IMR-90 (cell line): ENCODE data around the gene PLEKHJ1. TPM values are rescaled to one million over a fixed set of nuclear protein-coding genes. Genes with fewer than 3 reads are reported as not detected.

Source experiments
- ATAC-seq: fragments of 200-7000 bp; cut with Tn5 transposase; 2 replicates; pipeline ENCODE4 v1.9.1; 2020; ENCODE audit warnings: low read depth, mild to moderate bottlenecking, moderate library complexity
- BruUV-seq: library from RNA; stranded (reverse); fragments of 400-500 nt; replicated peaks from 2 replicates; lab custom pipeline; 2021; lab: Mats Ljungman, UMichigan
- CTCF ChIA-PET: fragments of 300-600 bp; formaldehyde crosslinking; extraction: SDS; loops from one replicate; lab custom pipeline; 2021; ENCODE audit warnings: antibody characterized with exemption; lab: Yijun Ruan, JAX
- POLR2A ChIA-PET: fragments of 300-600 bp; sonication (Branson Sonifier 250); formaldehyde crosslinking; loops from one replicate; lab custom pipeline; 2022; ENCODE audit warnings: antibody characterized with exemption; ENCODE audit not compliant: unreplicated experiment; lab: Charles Lee
- DNase-seq: peaks from one replicate; pipeline ENCODE4 v3.0.0; 2013
- H2AFZ ChIP-seq: replicated peaks from 2 replicates; pipeline ENCODE3; 2013; ENCODE audit warnings: low read length, mild to moderate bottlenecking; ENCODE audit not compliant: poor library complexity
- H2AK5ac ChIP-seq: 2 replicates; pipeline ENCODE4 v1.6.1; 2013; ENCODE audit warnings: low read depth, low read length, inconsistent platforms
- H2AK9ac ChIP-seq: replicated peaks from 2 replicates; pipeline ENCODE3; 2013; ENCODE audit warnings: mild to moderate bottlenecking, low read depth, low read length, moderate library complexity; ENCODE audit not compliant: poor library complexity
- H2BK120ac ChIP-seq: 2 replicates; pipeline ENCODE4 v1.6.1; 2013; ENCODE audit warnings: low read depth, low read length, inconsistent platforms
- H2BK15ac ChIP-seq: 3 replicates; pipeline ENCODE4 v1.6.1; 2013; ENCODE audit warnings: low read depth, low read length, inconsistent platforms
- H2BK20ac ChIP-seq: 2 replicates; pipeline ENCODE4 v1.6.1; 2013; ENCODE audit warnings: low read depth, mild to moderate bottlenecking, inconsistent platforms, low read length, moderate library complexity
- H2BK5ac ChIP-seq: 2 replicates; pipeline ENCODE4 v1.6.1; 2013; ENCODE audit warnings: mild to moderate bottlenecking, low read depth, low read length, inconsistent platforms; ENCODE audit not compliant: poor library complexity, severe bottlenecking
- H3K14ac ChIP-seq: replicated peaks from 2 replicates; pipeline ENCODE4 v1.6.1; 2013; ENCODE audit warnings: low read depth, low read length, inconsistent platforms
- H3K18ac ChIP-seq: 2 replicates; pipeline ENCODE4 v1.6.1; 2013; ENCODE audit warnings: low read depth, low read length, control low read depth
- H3K23ac ChIP-seq: 2 replicates; pipeline ENCODE4 v1.6.1; 2013; ENCODE audit warnings: low read depth, low read length, inconsistent platforms
- H3K27ac ChIP-seq: 2 replicates; pipeline ENCODE4 v1.5.1; 2013; ENCODE audit warnings: mild to moderate bottlenecking, control low read depth, low read length; ENCODE audit not compliant: insufficient read depth
- H3K27me3 ChIP-seq: 2 replicates; pipeline ENCODE4 v1.6.1; 2013; ENCODE audit warnings: low read length; ENCODE audit not compliant: control insufficient read depth, insufficient read depth
- H3K36me3 ChIP-seq: 2 replicates; pipeline ENCODE4 v1.6.1; 2013; ENCODE audit warnings: low read length, mixed read lengths; ENCODE audit not compliant: control insufficient read depth, insufficient read depth
- H3K4ac ChIP-seq: 2 replicates; pipeline ENCODE4 v1.6.1; 2013; ENCODE audit warnings: low read depth, low read length, inconsistent platforms
- H3K4me1 ChIP-seq: 2 replicates; pipeline ENCODE4 v1.6.1; 2013; ENCODE audit warnings: low read length, mixed read lengths; ENCODE audit not compliant: control insufficient read depth, insufficient read depth
- H3K4me2 ChIP-seq: 2 replicates; pipeline ENCODE4 v1.6.1; 2013; ENCODE audit warnings: low read depth, mild to moderate bottlenecking, control low read depth, low read length, moderate library complexity
- H3K4me3 ChIP-seq: 2 replicates; pipeline ENCODE4 v1.5.1; 2013; ENCODE audit warnings: low read depth, mild to moderate bottlenecking, control low read depth, low read length, moderate library complexity; ENCODE audit not compliant: insufficient read depth
- H3K56ac ChIP-seq: 2 replicates; pipeline ENCODE4 v1.6.1; 2013; ENCODE audit warnings: low read length, inconsistent platforms; ENCODE audit not compliant: insufficient read depth; ENCODE audit errors: extremely low read depth
- H3K79me1 ChIP-seq, 2 experiments: 2 replicates each; pipeline ENCODE4 v1.6.1; 2013; ENCODE audit warnings: low read length in 2 of 2, inconsistent platforms in 1 of 2, low read depth in 1 of 2
- H3K9ac ChIP-seq: 2 replicates; pipeline ENCODE4 v1.6.1; 2013; ENCODE audit warnings: low read depth, low read length, control low read depth
- H3K9me1 ChIP-seq: 2 replicates; pipeline ENCODE4 v1.6.1; 2013; ENCODE audit warnings: low read length, inconsistent platforms; ENCODE audit not compliant: insufficient read depth
- H3K9me3 ChIP-seq: 2 replicates; pipeline ENCODE4 v1.6.1; 2013; ENCODE audit warnings: low read length; ENCODE audit not compliant: control insufficient read depth, insufficient read depth
- H4K20me1 ChIP-seq: 2 replicates; pipeline ENCODE4 v1.6.1; 2013; ENCODE audit warnings: low read length, inconsistent platforms; ENCODE audit not compliant: insufficient read depth
- H4K5ac ChIP-seq: 2 replicates; pipeline ENCODE4 v1.6.1; 2013; ENCODE audit warnings: mild to moderate bottlenecking, low read depth, low read length, control low read depth
- H4K8ac ChIP-seq, 2 experiments: 2 replicates each; pipeline ENCODE4 v1.6.1; 2013; ENCODE audit warnings: low read depth in 2 of 2, low read length in 2 of 2, control low read depth in 1 of 2, inconsistent platforms in 1 of 2
- H4K91ac ChIP-seq: 2 replicates; pipeline ENCODE4 v1.6.1; 2013; ENCODE audit warnings: low read depth, low read length, inconsistent platforms; ENCODE audit not compliant: insufficient read depth
- CEBPB ChIP-seq: IDR thresholded peaks from 2 replicates; pipeline ENCODE4 v1.6.1; 2012; ENCODE audit warnings: low read depth, low read length, improper control_type of control experiment
- CHD1 ChIP-seq: IDR thresholded peaks from 2 replicates; pipeline ENCODE4 v1.6.1; 2012; ENCODE audit warnings: low read depth, low read length, improper control_type of control experiment
- CTCF ChIP-seq: conservative IDR thresholded peaks from 2 replicates; pipeline ENCODE4 v1.5.1; 2012; ENCODE audit warnings: mild to moderate bottlenecking, low read depth, low read length, improper control_type of control experiment
- FOS ChIP-seq: fragments of 150-350 bp; IDR thresholded peaks from 2 replicates; pipeline ENCODE4 v1.6.1; 2016; ENCODE audit warnings: low read depth, low read length
- MAFK ChIP-seq: IDR thresholded peaks from 2 replicates; pipeline ENCODE4 v1.6.1; 2012; ENCODE audit warnings: low read depth, low read length, improper control_type of control experiment
- MAZ ChIP-seq: IDR thresholded peaks from 2 replicates; pipeline ENCODE4 v1.6.1; 2012; ENCODE audit warnings: low read depth, mild to moderate bottlenecking, low read length, improper control_type of control experiment, moderate library complexity, borderline replicate concordance
- MXI1 ChIP-seq: IDR thresholded peaks from 2 replicates; pipeline ENCODE4 v1.6.1; 2012; ENCODE audit warnings: low read depth, mild to moderate bottlenecking, low read length, moderate library complexity, borderline replicate concordance
- POLR2A ChIP-seq: IDR thresholded peaks from 2 replicates; pipeline ENCODE4 v1.6.1; 2012; ENCODE audit warnings: mild to moderate bottlenecking, low read depth, low read length
- RAD21 ChIP-seq: IDR thresholded peaks from 2 replicates; pipeline ENCODE4 v1.6.1; 2012; ENCODE audit warnings: low read length, improper control_type of control experiment
- RCOR1 ChIP-seq: IDR thresholded peaks from 2 replicates; pipeline ENCODE4 v1.6.1; 2012; ENCODE audit warnings: mild to moderate bottlenecking, low read length, improper control_type of control experiment; ENCODE audit not compliant: insufficient replicate concordance
- RFX5 ChIP-seq: IDR thresholded peaks from 2 replicates; pipeline ENCODE4 v1.8.0; 2012; ENCODE audit warnings: low read depth, mild to moderate bottlenecking, low read length, moderate library complexity
- SMC3 ChIP-seq: fragments of 150-350 bp; IDR thresholded peaks from 2 replicates; pipeline ENCODE4 v1.6.1; 2016; ENCODE audit warnings: low read depth, mild to moderate bottlenecking, antibody characterized with exemption, low read length, moderate library complexity
- WGBS, 2 experiments: methylation state at CpG; one replicate each; pipeline versions ENCODE4 v1.1.5 to v1.1.7; 2013; ENCODE audit warnings: missing lambda C conversion rate in 2 of 2; ENCODE audit not compliant: insufficient read length in 1 of 2; ENCODE audit errors: extremely low coverage in 2 of 2; 5-methylcytosine and 5-hydroxymethylcytosine counted together
- dilution Hi-C: fragments of 300-500 bp; cut with HindIII; formaldehyde crosslinking; loops from one replicate; pipeline ENCODE4 v1.14.3; 2018; ENCODE audit warnings: low sequenced_read_pairs; ENCODE audit not compliant: unreplicated experiment
- in situ Hi-C: fragments of 300-500 bp; cut with MboI; formaldehyde crosslinking; loops from 3 replicates; pipeline ENCODE4 v1.14.3; 2019; ENCODE audit warnings: low sequenced_read_pairs, inconsistent platforms, mixed read lengths
- intact Hi-C: fragments of 100-400 bp; cut with micrococcal nuclease; formaldehyde crosslinking; loops from 2 replicates; pipeline ENCODE4 v1.10.0; 2022
- polyA plus RNA-seq, 3 experiments: library from polyadenylated mRNA; depleted of rRNA; stranded (reverse); fragments of >200 nt; gene quantifications; 2 replicates each; pipeline ENCODE4 v1.2.3, GENCODE V29; 2012; ENCODE audit warnings: low replicate concordance in 1 of 3
- total RNA-seq: library from RNA; depleted of rRNA; stranded (reverse); fragments of >200 nt; gene quantifications from 2 replicates; pipeline ENCODE4 v1.2.3, GENCODE V29; 2012
- TF ChIP-seq, protein P1 (sequence below): fragments of 150-350 bp; IDR thresholded peaks from 2 replicates; pipeline ENCODE4 v1.6.1; 2016; ENCODE audit warnings: low read depth, mild to moderate bottlenecking, low read length, moderate library complexity, borderline replicate concordance

Gene PLEKHJ1
- total and polyA plus RNA-seq, 2 of the 4 experiments (the other 2 are of a cell fraction) = 31.7 to 62.8 TPM

DNA sequence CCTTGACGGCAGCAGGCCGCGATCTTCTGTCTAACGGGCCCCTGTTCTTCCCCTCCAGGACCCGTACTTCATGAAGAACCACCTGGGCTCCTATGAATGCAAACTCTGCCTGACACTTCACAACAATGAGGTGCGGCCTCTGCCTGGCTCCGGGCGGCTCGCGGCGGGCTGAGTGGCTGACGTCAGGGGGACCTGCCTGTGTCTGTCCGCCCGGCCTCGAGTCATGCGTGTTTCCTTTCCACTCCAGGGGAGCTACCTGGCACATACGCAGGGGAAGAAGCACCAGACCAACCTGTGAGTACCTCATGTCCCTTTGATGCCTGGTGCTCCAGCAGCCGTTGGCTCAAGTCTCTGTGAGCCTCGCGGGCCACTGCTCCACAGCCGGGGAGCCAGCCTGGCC, 8.4 kb upstream of the PLEKHJ1 start:
- no peaks in the 10 kb centered on the region for H3K9me3 ChIP-seq
- intact Hi-C loops = no loop called here
- H3K14ac ChIP-seq = no peak overlapping the region
- H3K27ac ChIP-seq = no peak overlapping the region
- no peak overlapping the region for H4K5ac ChIP-seq
- POLR2A ChIA-PET = no interaction called here
- no peak for TF ChIP-seq CTCF
- TF ChIP-seq RAD21 = no peak
- no peak for TF ChIP-seq MAFK
- no peak for TF ChIP-seq MXI1
- no peak for TF ChIP-seq RCOR1
- no peak for TF ChIP-seq FOS
- no peak for TF ChIP-seq POLR2A
- TF ChIP-seq, protein P1, sequence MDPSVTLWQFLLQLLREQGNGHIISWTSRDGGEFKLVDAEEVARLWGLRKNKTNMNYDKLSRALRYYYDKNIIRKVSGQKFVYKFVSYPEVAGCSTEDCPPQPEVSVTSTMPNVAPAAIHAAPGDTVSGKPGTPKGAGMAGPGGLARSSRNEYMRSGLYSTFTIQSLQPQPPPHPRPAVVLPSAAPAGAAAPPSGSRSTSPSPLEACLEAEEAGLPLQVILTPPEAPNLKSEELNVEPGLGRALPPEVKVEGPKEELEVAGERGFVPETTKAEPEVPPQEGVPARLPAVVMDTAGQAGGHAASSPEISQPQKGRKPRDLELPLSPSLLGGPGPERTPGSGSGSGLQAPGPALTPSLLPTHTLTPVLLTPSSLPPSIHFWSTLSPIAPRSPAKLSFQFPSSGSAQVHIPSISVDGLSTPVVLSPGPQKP = no peak
- no peak for TF ChIP-seq RFX5
- no peak for TF ChIP-seq CEBPB
- no peak for TF ChIP-seq CHD1
- TF ChIP-seq MAZ = no peak
- no peak for TF ChIP-seq SMC3
- H3K4ac ChIP-seq = no peak overlapping the region
- H4K8ac ChIP-seq = no peak overlapping the region
- peaks cover 88% of the 10 kb centered on the region for H4K20me1 ChIP-seq
- peaks cover 57% of the 10 kb centered on the region for H3K36me3 ChIP-seq
- ATAC-seq (no peak), DNase-seq (no peak)
- in situ Hi-C loops = no loop called here
- no peak overlapping the region for H3K4me3 ChIP-seq
- H3K27me3 ChIP-seq = no peaks in the 10 kb centered on the region
- H3K4me2 ChIP-seq = no peak overlapping the region
- peaks cover 10% of the 10 kb centered on the region; the same call in 1 of the 2 replicates for H3K4me1 ChIP-seq
- H2AK9ac ChIP-seq = no peak overlapping the region
- H2AFZ ChIP-seq = no peak overlapping the region
- no peak overlapping the region for H3K18ac ChIP-seq
- no peak overlapping the region for H4K91ac ChIP-seq
- no TSS peak for BruUV-seq
- peaks cover 4 to 49% of the 10 kb centered on the region in 2 experiments; a peak in 2 of 4 replicates for H3K79me1 ChIP-seq
- no peak overlapping the region for H3K9ac ChIP-seq
- H2BK20ac ChIP-seq = no peak overlapping the region
- H2AK5ac ChIP-seq = no peak overlapping the region
- no peak overlapping the region for H2BK5ac ChIP-seq
- no peak overlapping the region for H3K23ac ChIP-seq
- no peak overlapping the region for H2BK15ac ChIP-seq
- 96% methylated on average over 12 of the region's 21 CpGs; no CpG with 5 or more reads in 1 of the 2 experiments for WGBS, 2 experiments
- no peak overlapping the region for H2BK120ac ChIP-seq
- dilution Hi-C loops = no loop called here
- CTCF ChIA-PET = no interaction called here
- no peak overlapping the region for H3K56ac ChIP-seq
- H3K9me1 ChIP-seq = peaks cover 7% of the 10 kb centered on the region
